HG03039 (cell line): ENCODE measurements around the gene CNTNAP1.
A peak's percentile ranks its signal among the peaks of the same experiment; 100 is the strongest.
"Not testable (repeated sequence)": the region's sequence is repeated elsewhere in the genome, so short reads cannot be mapped to it uniquely, and the experiment has no call there.

Experiments
- ATAC-seq: cut with Tn5 transposase; IDR thresholded peaks from one replicate; pipeline ENCODE4 v1.9.1; 2021; ENCODE audit warnings: mild to moderate bottlenecking, moderate library complexity; ENCODE audit not compliant: unreplicated experiment

The CNTNAP1 gene

GRCh38 chr17:42723636-42724035, 41.3 kb downstream of the CNTNAP1 start:
- ATAC-seq: no peak

GRCh38 chr17:42725143-42725542, 42.8 kb downstream of the CNTNAP1 start:
- ATAC-seq: no peak

GRCh38 chr17:42740699-42741098, 58.4 kb downstream of the CNTNAP1 start:
- no peak for ATAC-seq

- not testable (repeated sequence) for ATAC-seq
Measured at GRCh38 chr17:42742916-42743315, 60.6 kb downstream of the CNTNAP1 start.

- no peak for ATAC-seq
Measured at GRCh38 chr17:42743595-42744282, 61.4 kb downstream of the CNTNAP1 start.

- ATAC-seq: peak; percentile 45
Measured at GRCh38 chr17:42744283-42744805, 62.0 kb downstream of the CNTNAP1 start.

- ATAC-seq: peak; percentile 73
Measured at GRCh38 chr17:42744806-42745617, 62.7 kb downstream of the CNTNAP1 start, which contains the start of gene EZH1. Gene EZH1, minus strand, starts transcription at chr17:42745040. Its CDS starts 16,099 bp downstream, at chr17:42728941.

- no peak for ATAC-seq
Measured at GRCh38 chr17:42748202-42748907, 66.0 kb downstream of the CNTNAP1 start.

GRCh38 chr17:42748908-42749798, 66.8 kb downstream of the CNTNAP1 start:
- no peak for ATAC-seq
